Activated CD8-positive, alpha-beta memory T cell treated with anti-CD3 and anti-CD28 coated beads, Interleukin-2, amount 50 U/mL, for 48 hours (primary cell): ENCODE data around the gene PHF12.
A peak's percentile ranks its signal among the peaks of the same experiment; 100 is the strongest.
"Not testable (repeated sequence)": the region's sequence is repeated elsewhere in the genome, so short reads cannot be mapped to it uniquely, and the experiment has no call there.

ENCODE experiments used
- DNase-seq: peaks from one replicate; pipeline ENCODE4 v3.0.0-alpha.2; 2020

Gene PHF12

GRCh38 chr17:28878981-28879380 is 72.3 kb downstream of the PHF12 start:
- DNase-seq, result no peak

GRCh38 chr17:28878158-28878910 is 73.0 kb downstream of the PHF12 start:
- no peak for DNase-seq

DNA sequence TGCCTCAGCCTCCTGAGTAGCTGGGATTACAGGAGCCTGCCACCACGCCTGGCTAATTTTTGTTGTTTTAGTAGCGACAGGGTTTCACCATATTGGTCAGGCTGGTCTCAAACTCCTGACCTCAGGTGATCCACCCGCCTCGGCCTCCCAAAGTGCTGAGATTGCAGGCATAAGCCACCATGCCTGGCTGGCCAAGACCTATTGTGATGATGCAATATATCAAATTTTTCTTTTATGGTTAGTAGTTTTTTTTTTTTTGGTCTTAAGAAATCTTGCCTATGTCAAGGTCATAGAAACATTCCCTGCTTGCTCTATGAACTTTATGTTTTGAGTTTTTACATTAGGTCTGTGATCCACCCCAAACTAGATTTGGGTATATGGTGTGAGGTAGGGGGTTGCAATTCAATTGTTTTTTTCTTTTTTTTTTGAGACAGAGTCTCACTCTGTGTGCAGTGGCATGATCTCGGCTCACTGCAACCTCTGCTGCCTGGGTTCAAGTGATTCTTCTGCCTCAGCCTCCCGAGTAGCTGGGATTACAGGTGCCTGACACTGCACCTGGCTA is 74.1 kb downstream of the PHF12 start:
- not testable (repeated sequence) for DNase-seq

DNA sequence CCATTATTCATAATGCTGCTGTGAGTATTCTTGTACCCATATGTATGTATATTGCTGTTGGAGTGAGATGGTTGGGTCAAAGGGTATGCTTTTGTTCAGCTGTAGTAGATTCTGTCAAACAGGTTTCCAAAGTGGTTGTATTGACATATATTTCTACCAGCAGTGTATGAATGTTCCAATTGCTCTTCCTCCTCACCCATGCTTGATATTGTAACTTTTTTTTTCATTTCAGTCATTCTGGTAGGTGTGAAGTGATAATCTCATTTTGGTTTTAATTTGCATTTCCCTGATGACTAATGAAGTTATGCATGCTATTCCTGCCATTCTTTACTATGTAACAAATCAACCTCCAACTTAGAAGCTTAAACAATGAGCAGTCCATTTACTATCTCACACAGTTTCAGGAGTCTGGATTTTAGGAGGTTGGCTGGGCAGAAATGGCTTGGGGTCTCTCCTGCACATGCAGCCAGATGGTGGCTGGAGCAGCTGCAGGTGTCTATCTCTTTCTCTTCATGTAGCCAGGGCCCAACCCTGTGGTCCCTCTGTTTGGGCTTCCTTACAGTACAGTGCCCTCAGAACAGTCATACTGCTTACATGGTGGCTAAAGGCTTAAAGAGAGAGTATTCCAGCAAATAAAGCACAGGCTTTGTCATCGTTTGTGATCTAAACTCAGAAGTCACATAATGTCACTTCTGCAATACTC is 75.3 kb downstream of the PHF12 start:
- DNase-seq, result no peak

DNA sequence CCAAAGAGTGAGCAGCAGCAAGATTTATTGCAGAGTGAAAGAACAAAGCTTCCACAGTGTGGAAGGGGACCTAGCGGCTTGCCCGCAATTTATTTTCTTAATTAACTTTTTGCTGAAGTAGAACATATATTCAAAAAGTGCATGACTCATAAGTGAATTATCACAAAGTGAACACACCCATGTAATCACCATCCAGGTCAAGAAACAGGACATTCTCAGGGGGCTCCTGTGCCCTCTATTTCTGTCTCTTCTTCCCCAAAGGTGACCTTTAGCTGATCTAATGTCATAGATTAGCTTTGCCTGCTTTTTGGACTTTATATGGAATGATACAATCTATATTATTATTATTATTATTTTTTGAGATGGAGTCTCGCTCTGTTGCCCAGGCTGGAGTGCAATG is 76.6 kb downstream of the PHF12 start:
- DNase-seq, result no peak

- DNase-seq, result no peak
Observed at GRCh38 chr17:28873839-28874238, 77.5 kb downstream of the PHF12 start.

DNA sequence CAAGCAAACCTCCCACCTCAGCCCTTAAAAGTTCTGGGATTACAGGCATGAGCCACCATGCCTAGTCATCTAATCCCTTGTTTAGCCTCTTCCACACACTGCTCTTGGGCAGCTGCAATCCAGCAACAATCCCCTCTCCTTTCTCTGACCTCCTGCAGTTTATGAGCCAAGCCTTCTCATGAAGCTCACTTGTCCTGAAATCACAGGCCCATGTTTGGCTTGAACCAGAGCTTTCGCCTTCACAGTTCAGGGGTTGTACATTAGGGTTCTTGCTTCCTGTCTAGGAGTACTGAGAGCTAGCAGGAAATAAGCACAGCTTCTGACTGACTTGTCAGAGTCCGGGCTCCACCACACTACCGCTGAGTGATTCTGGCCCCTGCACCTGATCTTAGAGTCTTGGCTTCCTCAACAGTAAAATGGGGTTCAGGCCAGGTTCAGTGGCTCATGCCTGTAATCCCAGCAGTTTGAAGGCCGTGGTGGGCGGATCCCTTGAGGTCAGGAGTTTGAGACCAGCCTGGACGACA is 80.2 kb downstream of the PHF12 start:
- DNase-seq, result peak; percentile 68

DNA sequence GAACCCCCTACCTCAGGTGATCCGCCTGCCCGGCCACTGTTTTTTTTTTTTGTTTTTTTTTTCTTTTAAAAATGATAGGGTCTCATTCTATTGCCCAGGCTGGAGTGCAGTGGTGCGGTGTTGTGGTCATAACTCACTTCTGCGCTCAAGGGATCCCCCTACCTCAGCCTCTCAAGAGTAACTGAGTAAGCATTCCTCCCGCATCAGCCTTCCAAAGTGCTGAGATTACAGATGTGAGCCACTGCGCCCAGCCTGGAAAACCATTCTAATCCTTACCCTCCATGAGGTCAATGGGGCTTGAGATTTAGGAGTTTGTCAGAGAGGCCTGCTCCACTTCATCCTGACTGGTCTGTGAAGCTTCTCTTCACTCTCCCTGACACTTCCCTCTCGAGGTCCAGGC is 84.0 kb downstream of the PHF12 start:
- no peak for DNase-seq

DNA sequence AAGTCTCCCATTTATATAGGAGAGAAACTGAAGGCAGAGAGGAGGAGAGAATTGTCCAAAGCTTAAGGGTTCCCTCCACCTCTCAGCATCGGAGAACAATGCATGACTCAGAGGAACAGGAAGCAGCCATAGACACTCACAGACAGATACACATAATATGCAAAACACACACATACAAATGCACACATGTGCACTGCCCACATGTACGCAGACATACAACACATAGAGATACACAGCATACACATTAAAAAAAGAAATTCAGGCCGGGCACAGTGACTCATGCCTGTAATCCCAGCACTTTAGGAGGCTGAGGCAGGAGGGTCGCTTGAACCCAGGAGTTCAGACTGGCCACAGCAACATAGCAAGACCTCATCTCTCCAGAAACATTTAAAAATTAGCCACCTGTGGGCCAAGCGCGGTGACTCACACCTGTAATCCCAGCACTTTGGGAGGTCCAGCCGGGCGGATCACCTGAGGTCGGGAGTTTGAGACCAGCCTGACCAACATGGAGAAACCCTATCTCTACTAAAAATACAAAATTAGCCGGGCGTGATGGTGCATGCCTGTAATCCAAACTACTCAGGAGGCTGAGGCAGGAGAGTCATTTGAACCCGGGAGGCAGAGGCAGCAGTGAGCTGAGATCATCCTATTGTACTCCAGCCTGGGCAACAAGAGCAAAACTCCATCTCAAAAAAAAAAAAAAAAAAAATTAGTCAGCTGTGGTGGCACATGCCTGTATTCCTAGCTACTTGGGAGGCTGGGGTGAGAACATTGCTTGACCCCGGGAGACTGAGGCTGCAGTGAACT is 85.2 kb downstream of the PHF12 start:
- no peak for DNase-seq

- no peak for DNase-seq
Observed at GRCh38 chr17:28864991-28865849, 86.1 kb downstream of the PHF12 start.

GRCh38 chr17:28863953-28864352 is 87.4 kb downstream of the PHF12 start:
- DNase-seq, result no peak

DNA sequence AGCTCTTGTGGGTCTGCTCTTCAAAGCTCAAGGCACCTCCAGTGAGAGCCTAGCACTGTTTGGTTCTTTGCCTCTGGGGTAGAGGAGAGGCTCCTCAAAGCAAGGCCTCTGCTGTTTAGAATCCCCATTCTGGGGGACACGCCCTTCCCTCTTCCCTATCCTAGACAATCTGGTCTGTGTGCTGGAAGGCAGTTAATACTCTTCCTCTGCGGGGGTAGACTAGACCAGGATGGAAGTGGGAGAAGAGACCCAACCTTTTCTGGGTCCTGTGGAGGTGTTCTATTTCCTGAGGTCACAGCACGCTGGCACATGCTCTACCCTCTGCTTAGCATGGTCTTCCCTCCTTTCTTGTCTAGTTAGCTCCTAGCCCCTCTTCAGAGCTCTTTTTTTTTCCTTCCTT is 88.8 kb downstream of the PHF12 start:
- no peak for DNase-seq

- no peak for DNase-seq
Observed at GRCh38 chr17:28861393-28862203, 89.7 kb downstream of the PHF12 start.

DNA sequence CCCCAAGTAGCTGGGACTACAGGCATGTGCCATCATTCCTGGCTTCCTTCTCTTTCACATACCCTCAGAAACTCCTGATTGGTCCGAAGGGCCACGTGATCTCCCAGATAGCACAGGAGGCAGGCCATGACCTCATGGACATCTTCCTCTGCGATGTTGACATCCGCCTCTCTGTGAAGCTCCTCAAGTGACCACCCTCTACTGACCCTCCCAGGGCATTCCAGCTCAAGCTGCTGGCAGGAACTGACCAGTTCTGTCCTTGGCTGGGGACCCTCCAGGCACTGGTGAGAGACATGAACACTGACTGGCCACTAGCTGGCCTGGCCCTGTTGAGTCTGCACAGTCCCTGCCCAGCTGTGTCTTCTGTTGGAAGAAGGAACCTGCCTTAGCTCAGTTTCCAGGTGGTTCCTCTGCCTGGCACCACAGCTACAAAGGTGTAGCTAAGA is 90.9 kb downstream of the PHF12 start:
- no peak for DNase-seq

- no peak for DNase-seq
Observed at GRCh38 chr17:28858801-28859355, 92.4 kb downstream of the PHF12 start.

GRCh38 chr17:28857905-28858800 is 93.2 kb downstream of the PHF12 start:
- DNase-seq, result no peak

GRCh38 chr17:28856028-28856574 is 95.2 kb downstream of the PHF12 start:
- no peak for DNase-seq

DNA sequence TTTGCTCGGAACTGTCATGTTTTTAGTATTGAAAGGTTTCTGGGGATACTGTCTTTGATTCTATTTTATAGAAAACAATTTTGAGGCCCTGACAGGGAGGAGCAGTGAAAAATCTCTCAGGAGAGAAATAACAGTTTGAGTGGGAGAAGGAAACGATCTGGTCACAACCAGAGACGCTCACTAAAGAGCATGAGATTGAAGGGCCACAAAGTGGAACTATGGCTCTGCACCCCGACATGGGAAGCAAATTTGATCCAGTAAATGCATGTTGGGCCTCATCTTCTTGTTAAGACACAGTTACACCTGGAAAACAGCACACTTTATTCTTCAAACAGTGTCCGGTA is 96.0 kb downstream of the PHF12 start:
- no peak for DNase-seq
